B cell (primary cell): ENCODE measurements around the gene IL36RN. TPM values are rescaled to one million over a fixed set of nuclear protein-coding genes. Genes with fewer than 3 reads are reported as not detected.

Experiments
- ATAC-seq: fragments of 200-7000 bp; cut with Tn5 transposase; one replicate; pipeline ENCODE4 v1.10.0; 2021; ENCODE audit warnings: low read depth, mild to moderate bottlenecking, moderate number of reproducible peaks, moderate library complexity
- CTCF ChIA-PET: fragments of 350-600 bp; sonication (Branson Sonifier 250); formaldehyde crosslinking; loops from one replicate; lab custom pipeline; 2021; ENCODE audit warnings: antibody characterized with exemption, inconsistent platforms; lab: Charles Lee
- POLR2A ChIA-PET: fragments of 350-600 bp; sonication (Branson Sonifier 250); formaldehyde crosslinking; loops from one replicate; lab custom pipeline; 2021; ENCODE audit warnings: antibody characterized with exemption; lab: Charles Lee
- DNase-seq: peaks from one replicate; pipeline ENCODE4 v3.0.0; 2013
- H2AFZ ChIP-seq: 2 replicates; pipeline ENCODE4 v1.6.1; 2012; ENCODE audit warnings: mild to moderate bottlenecking, low read depth, low read length; ENCODE audit not compliant: insufficient read depth, poor library complexity, severe bottlenecking
- H3K27ac ChIP-seq, 2 donors: 1 replicate in 1 of 2; 2 replicates in 1 of 2; pipeline ENCODE4 v1.5.1; 2012 to 2013; ENCODE audit warnings: low read length in 2 of 2, mild to moderate bottlenecking in 2 of 2, moderate library complexity in 1 of 2
- H3K27me3 ChIP-seq, 4 experiments: fragments of 200-600 bp in 1 of 4; sonication (generic) in 1 of 4; replicated peaks in 1 of 4; 1 replicate in 2 of 4; 2 replicates in 2 of 4; pipeline versions ENCODE4 v1.6.1 to v1.7.0; 2013 to 2016; ENCODE audit warnings: low read length in 3 of 4, mild to moderate bottlenecking in 2 of 4, mixed read lengths in 1 of 4, moderate library complexity in 1 of 4; ENCODE audit not compliant: insufficient read depth in 4 of 4, control insufficient read depth in 3 of 4; ENCODE audit errors: control extremely low read depth in 1 of 4
- H3K36me3 ChIP-seq, 2 experiments: replicated peaks in 1 of 2; 1 replicate in 1 of 2; 2 replicates in 1 of 2; pipeline versions ENCODE4 v1.6.1 to v1.7.1; 2013; ENCODE audit warnings: low read length in 1 of 2; ENCODE audit not compliant: insufficient read depth in 2 of 2, control insufficient read depth in 1 of 2; ENCODE audit errors: control extremely low read depth in 1 of 2, extremely low read depth in 1 of 2
- H3K4me1 ChIP-seq, 2 donors: fragments of 200-600 bp in 1 of 2; sonication (generic) in 1 of 2; 1 replicate in 1 of 2; 2 replicates in 1 of 2; pipeline versions ENCODE4 v1.5.1 to v1.6.1; 2013 to 2017; ENCODE audit warnings: low read length in 2 of 2; ENCODE audit not compliant: control insufficient read depth in 2 of 2, insufficient read depth in 2 of 2
- H3K4me2 ChIP-seq: replicated peaks from 2 replicates; pipeline ENCODE3; 2012; ENCODE audit warnings: mild to moderate bottlenecking, low read depth, low read length; ENCODE audit not compliant: poor library complexity, severe bottlenecking
- H3K4me3 ChIP-seq, 5 experiments: fragments of 200-600 bp in 1 of 5; sonication (generic) in 1 of 5; 1 replicate in 3 of 5; 2 replicates in 2 of 5; pipeline versions ENCODE4 v1.5.1 to v1.7.0; 2011 to 2016; ENCODE audit warnings: low read length in 4 of 5, mild to moderate bottlenecking in 4 of 5, low read depth in 2 of 5, control low read depth in 1 of 5, moderate library complexity in 1 of 5; ENCODE audit not compliant: insufficient read depth in 1 of 5; ENCODE audit errors: control extremely low read depth in 1 of 5, extremely low read depth in 1 of 5
- H3K79me2 ChIP-seq: fragments of 200-600 bp; sonication (generic); one replicate; pipeline ENCODE4 v1.6.0; 2016; ENCODE audit warnings: low read length; ENCODE audit not compliant: control insufficient read depth, insufficient read depth
- H3K9ac ChIP-seq: fragments of 200-600 bp; sonication (generic); 2 replicates; pipeline ENCODE4 v1.6.1; 2017; ENCODE audit warnings: mild to moderate bottlenecking, low read length, moderate library complexity
- H3K9me3 ChIP-seq, 3 donors: one replicate each; pipeline versions ENCODE4 v1.6.1 to v1.7.1; 2013; ENCODE audit warnings: low read length in 2 of 3; ENCODE audit not compliant: control insufficient read depth in 2 of 3, insufficient read depth in 1 of 3; ENCODE audit errors: control extremely low read depth in 1 of 3
- H4K20me1 ChIP-seq: 2 replicates; pipeline ENCODE4 v1.6.0; 2012; ENCODE audit warnings: mild to moderate bottlenecking, low read length; ENCODE audit not compliant: insufficient read depth, control insufficient read depth, poor library complexity, severe bottlenecking
- H3K27ac Mint-ChIP-seq: one replicate; pipeline ENCODE4 v1.8.0; 2021; ENCODE audit warnings: mixed read lengths
- H3K27me3 Mint-ChIP-seq: one replicate; pipeline ENCODE4 v1.8.0; 2021; ENCODE audit warnings: mixed read lengths
- H3K4me1 Mint-ChIP-seq: one replicate; pipeline ENCODE4 v1.8.0; 2021; ENCODE audit warnings: mixed read lengths
- H3K4me3 Mint-ChIP-seq: one replicate; pipeline ENCODE4 v1.8.0; 2021; ENCODE audit warnings: mixed read lengths
- H3K9me3 Mint-ChIP-seq: one replicate; pipeline ENCODE4 v1.8.0; 2022; ENCODE audit warnings: mixed read lengths; ENCODE audit not compliant: insufficient read depth
- CTCF ChIP-seq: fragments of 200-600 bp; IDR thresholded peaks from one replicate; pipeline ENCODE4 v1.8.0; 2022; ENCODE audit warnings: antibody characterized with exemption, mild to moderate bottlenecking
- EZH2 ChIP-seq: IDR thresholded peaks from 2 replicates; pipeline ENCODE4 v1.6.1; 2012; ENCODE audit warnings: borderline replicate concordance, low read depth, mild to moderate bottlenecking, moderate library complexity, low read length; ENCODE audit not compliant: insufficient read depth, poor library complexity, severe bottlenecking
- WGBS: methylation state at CpG from one replicate; pipeline ENCODE4 v1.1.5; 2013; ENCODE audit warnings: missing lambda C conversion rate; ENCODE audit not compliant: insufficient coverage; 5-methylcytosine and 5-hydroxymethylcytosine counted together
- intact Hi-C: fragments of 100-400 bp; cut with micrococcal nuclease; formaldehyde crosslinking; loops from one replicate; pipeline ENCODE4 v1.10.0; 2022
- polyA plus RNA-seq: library from polyadenylated mRNA; depleted of rRNA; stranded (reverse); fragments of >200 nt; gene quantifications from 2 replicates; pipeline ENCODE4 v1.2.3, GENCODE V29; 2012
- total RNA-seq, 2 donors: library from RNA; stranded (reverse); fragments of 120-200 nt in 1 of 2; gene quantifications; 1 replicate in 1 of 2; 2 replicates in 1 of 2; pipeline versions ENCODE4 v1.2.3 to v1.2.4, GENCODE V29; 2013 to 2022

The IL36RN gene
- total and polyA plus RNA-seq, 2 donors (not counting 1 experiment from before 2014, with no cell fraction given) = not detected

GRCh38 chr2:113098532-113098931, 39.5 kb downstream of the IL36RN start:
- Histone ChIP-seq H3K9me3 (peaks cover 0 to 10% (median 0%) of the 10 kb centered on the region in 3 donors), H3K27ac (no peak overlapping the region), H3K4me1 (peaks cover 7 to 11% of the 10 kb centered on the region in 2 donors), H4K20me1 (no peaks in the 10 kb centered on the region), H3K9ac (peak overlapping the region; percentile 48), H3K36me3 (no peaks in the 10 kb centered on the region), H3K4me2 (peak overlapping the region; percentile 62), H3K4me3 (peak overlapping the region in 1 of 5 experiments; percentile 52), H3K27me3 (no peaks in the 10 kb centered on the region), H2AFZ (peak overlapping the region; percentile 52), H3K79me2 (no peaks in the 10 kb centered on the region)
- CTCF ChIA-PET = interaction anchor here (1.5 to 1.8 kb wide), 2 partner anchors 13 to 39 kb away, joined by 4 to 10 read pairs; no protein-coding TSS in a partner anchor
- Mint-ChIP-seq H3K9me3 (peaks cover 7% of the 10 kb centered on the region), H3K4me3 (peak overlapping the region; percentile 47), H3K4me1 (peaks cover 13% of the 10 kb centered on the region), H3K27ac (no peak overlapping the region), H3K27me3 (peaks cover 12% of the 10 kb centered on the region)
- no peak for TF ChIP-seq CTCF
- no peak for TF ChIP-seq EZH2
- intact Hi-C loops = no loop called here
- POLR2A ChIA-PET = no interaction called here
- ATAC-seq = no peak
- DNase-seq = no peak
- 95% methylated on average over 5 of the region's 6 CpGs for WGBS

GRCh38 chr2:113102133-113102532, 43.1 kb downstream of the IL36RN start:
- Mint-ChIP-seq H3K4me3 (no peak overlapping the region), H3K4me1 (peaks cover 13% of the 10 kb centered on the region), H3K9me3 (peaks cover 2% of the 10 kb centered on the region), H3K27me3 (peaks cover 7% of the 10 kb centered on the region), H3K27ac (no peak overlapping the region)
- Histone ChIP-seq H3K4me3 (no peak overlapping the region), H3K36me3 (no peaks in the 10 kb centered on the region), H3K27ac (no peak overlapping the region), H3K9me3 (peaks cover 0 to 10% (median 0%) of the 10 kb centered on the region in 3 donors), H2AFZ (no peak overlapping the region), H3K27me3 (no peaks in the 10 kb centered on the region), H3K4me2 (no peak overlapping the region), H3K4me1 (peaks cover 7 to 11% of the 10 kb centered on the region in 2 donors), H4K20me1 (no peaks in the 10 kb centered on the region), H3K9ac (no peak overlapping the region), H3K79me2 (no peaks in the 10 kb centered on the region)
- CTCF ChIA-PET = interaction anchor here (2.3 kb wide), 1 partner anchor 22 kb away, joined by 4 read pairs; no protein-coding TSS in a partner anchor
- TF ChIP-seq CTCF (no peak), EZH2 (no peak)
- WGBS = 96% methylated on average over 2 of the region's 2 CpGs
- POLR2A ChIA-PET = no interaction called here
- no peak for ATAC-seq
- no peak for DNase-seq
- intact Hi-C loops = no loop called here
